ENCODE results near the gene PROB1.
"Not testable (repeated sequence)": the region's sequence is repeated elsewhere in the genome, so short reads cannot be mapped to it uniquely, and the experiment has no call there.

PROB1 gene, protein sequence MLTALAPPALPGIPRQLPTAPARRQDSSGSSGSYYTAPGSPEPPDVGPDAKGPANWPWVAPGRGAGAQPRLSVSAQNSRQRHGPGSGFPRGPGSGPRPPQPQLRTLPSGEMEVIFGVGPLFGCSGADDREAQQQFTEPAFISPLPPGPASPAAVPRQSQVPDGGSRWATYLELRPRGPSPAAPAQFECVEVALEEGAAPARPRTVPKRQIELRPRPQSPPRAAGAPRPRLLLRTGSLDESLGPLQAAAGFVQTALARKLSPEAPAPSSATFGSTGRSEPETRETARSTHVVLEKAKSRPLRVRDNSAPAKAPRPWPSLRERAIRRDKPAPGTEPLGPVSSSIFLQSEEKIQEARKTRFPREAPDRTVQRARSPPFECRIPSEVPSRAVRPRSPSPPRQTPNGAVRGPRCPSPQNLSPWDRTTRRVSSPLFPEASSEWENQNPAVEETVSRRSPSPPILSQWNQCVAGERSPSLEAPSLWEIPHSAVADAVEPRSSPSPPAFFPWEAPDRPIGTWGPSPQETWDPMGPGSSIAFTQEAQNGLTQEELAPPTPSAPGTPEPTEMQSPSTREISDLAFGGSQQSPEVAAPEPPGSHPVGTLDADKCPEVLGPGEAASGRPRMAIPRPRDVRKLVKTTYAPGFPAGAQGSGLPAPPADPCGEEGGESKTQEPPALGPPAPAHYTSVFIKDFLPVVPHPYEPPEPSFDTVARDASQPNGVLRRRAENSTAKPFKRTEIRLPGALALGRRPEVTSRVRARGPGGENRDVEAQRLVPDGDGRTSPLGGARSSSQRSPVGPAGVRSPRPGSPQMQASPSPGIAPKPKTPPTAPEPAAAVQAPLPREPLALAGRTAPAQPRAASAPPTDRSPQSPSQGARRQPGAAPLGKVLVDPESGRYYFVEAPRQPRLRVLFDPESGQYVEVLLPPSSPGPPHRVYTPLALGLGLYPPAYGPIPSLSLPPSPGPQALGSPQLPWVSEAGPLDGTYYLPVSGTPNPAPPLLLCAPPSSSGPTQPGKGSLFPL

DNA sequence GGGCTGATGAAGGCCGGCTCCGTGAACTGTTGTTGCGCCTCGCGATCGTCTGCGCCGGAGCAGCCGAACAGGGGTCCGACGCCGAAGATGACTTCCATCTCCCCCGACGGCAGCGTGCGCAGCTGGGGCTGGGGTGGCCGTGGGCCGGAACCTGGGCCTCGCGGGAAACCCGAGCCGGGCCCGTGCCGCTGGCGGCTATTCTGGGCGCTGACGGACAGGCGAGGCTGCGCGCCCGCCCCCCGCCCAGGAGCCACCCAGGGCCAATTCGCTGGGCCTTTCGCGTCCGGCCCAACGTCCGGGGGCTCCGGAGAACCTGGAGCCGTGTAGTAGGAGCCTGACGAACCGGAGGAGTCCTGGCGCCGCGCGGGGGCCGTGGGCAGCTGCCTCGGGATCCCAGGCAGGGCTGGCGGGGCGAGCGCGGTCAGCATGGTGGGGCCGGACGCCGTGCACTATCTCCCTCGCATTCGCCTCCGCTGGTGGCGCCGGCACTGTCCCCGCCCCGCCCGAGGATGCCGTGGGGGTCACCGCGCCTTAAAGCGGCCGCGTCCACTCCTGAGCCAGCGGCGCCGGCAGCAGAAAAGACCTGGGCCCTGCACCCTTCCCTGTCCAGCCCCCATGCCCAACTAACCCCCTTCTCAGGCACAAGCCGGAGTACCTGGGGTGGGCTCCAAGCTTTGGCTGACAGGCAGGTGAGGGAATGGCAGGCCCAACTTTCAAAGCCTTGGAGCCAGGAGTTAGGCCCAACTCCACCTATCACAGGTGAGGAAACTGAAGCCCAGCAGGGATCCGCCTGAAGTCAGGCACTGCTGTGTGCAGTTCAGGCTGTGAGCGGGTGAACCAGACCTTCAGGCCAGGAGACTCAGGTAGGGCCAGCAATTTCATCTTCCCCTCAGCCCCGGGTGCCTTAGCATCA is at the start of gene PROB1:
Gene PROB1 (minus strand): TSS at position 451 of the 913 bp plus-strand sequence. CDS start 23 bp downstream, at position 428.
- no peak for DNase-seq

- no peak for DNase-seq
Observed at GRCh38 chr5:139443831-139444453, 49.0 kb upstream of the PROB1 start.

DNA sequence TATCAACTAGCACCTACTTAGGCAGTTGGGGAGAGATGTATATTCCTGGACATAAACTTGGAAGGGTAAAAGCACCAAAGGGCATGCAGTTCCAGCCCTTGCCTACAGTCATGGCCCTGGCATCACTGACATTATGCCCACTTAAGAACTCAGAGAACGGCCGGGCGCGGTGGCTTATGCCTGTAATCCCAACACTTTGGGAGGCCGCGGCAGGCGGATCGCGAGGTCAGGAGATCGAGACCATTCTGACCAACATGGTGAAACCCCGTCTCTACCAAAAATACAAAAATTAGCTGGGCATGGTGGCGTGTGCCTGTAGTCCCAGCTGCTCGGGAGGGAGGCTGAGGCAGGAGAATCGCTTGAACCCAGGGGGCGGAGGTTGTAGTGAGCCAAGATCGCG is 45.5 kb upstream of the PROB1 start:
- not testable (repeated sequence) for DNase-seq

DNA sequence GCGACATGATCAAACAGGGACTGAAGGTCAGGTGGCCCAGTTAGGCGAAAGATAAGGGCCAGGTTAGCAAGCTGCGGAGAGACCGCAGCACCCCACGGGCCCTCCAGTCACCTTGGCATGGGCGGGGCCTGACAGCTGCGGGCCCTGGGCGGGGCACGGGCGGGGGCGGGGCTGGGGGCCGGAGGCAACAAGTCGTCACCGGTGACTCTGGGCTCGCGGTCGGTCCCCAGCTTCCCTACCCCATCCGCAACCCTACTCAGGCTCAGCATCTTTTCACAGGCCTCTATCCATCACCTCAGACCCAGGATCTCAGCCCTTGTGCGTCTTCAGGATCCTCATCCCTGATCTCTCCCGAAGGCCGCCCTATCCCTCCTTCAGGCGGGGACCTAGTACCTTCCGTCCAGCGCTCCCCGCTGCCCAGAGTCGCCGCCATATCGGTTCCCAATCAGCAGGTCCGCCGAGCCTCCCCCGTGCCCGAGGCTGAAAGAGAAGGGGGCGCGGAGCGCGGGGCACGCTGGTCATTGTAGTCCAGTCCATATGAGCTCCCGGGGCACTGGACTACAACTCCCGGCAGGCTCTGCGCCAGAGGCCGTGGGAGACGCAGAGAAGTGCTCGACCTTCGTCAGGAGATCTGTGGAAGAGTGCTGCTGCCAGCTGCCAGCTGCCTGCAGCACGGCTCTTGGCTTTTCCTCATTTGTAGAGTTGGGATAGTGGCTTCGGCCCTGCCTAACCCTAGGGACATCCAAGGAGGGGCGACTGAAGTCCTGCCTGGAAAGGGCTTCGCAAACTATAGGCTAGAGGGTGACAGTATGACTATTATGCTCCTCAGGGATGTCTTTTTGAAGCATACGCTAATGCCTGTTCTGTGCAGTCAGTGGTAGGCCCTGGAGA is 44.4 kb upstream of the PROB1 start, which contains the start of gene DNAJC18:
Gene DNAJC18 (minus strand): TSS at position 513 of the 891 bp plus-strand sequence. CDS start 80 bp downstream, at position 433.
- peak; percentile 95 for DNase-seq

DNA sequence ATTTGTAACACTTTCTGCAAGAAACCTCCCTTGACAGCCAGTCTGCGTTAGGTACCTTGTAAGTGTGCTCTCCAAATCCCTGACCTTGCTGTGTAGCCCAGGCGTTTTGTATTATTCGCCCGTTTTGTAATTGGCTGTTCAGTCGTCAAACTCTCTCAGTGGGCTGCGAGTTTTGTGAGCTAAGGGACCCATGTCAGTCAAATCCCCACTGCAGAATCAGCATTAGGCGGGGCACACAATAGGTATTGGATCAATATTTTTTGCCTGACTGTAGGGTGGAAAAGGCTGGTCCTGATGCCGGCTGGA is 43.8 kb upstream of the PROB1 start:
- DNase-seq, result no peak

- DNase-seq, result no peak
Observed at GRCh38 chr5:139435676-139436075, 40.8 kb upstream of the PROB1 start.

GRCh38 chr5:139431706-139432105 is 36.8 kb upstream of the PROB1 start:
- DNase-seq, result no peak

- no peak for DNase-seq
Observed at GRCh38 chr5:139430015-139430414, 35.1 kb upstream of the PROB1 start.

DNA sequence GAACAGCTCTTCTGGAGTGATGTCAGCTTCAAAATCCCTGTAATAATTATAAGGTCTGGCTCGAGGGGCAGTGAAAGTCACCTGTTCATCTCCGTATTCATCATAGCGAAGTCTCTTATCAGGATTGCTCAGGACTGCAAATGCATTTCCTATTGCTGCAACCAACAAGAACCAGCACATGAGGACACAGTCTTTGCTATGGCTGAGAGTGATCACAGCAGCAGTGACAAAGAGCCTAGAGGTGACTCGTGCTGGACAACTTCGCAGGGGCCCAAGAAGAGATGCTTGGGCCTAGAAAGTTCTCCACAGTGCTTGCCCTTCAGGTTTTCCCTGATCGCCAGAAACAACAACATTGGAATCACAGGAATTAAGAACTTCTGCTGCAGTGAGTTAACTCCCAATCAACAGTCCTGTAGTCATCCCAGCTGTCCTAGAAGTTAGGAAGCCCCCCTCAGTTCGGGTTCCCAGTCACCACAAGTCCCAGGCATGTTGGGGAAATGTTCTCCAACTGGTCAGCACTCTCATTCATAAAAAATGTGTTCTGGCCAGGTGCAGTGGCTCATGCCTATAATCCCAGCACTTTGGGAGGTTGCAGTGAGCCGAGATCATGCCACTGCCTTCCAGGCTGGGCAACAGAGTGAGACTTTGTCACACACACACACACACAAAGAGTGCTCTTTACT is 31.4 kb upstream of the PROB1 start:
- no peak for DNase-seq

- no peak for DNase-seq
Observed at GRCh38 chr5:139425497-139425896, 30.6 kb upstream of the PROB1 start.

GRCh38 chr5:139422307-139422893 is 27.5 kb upstream of the PROB1 start:
- peak; percentile 54 for DNase-seq

DNA sequence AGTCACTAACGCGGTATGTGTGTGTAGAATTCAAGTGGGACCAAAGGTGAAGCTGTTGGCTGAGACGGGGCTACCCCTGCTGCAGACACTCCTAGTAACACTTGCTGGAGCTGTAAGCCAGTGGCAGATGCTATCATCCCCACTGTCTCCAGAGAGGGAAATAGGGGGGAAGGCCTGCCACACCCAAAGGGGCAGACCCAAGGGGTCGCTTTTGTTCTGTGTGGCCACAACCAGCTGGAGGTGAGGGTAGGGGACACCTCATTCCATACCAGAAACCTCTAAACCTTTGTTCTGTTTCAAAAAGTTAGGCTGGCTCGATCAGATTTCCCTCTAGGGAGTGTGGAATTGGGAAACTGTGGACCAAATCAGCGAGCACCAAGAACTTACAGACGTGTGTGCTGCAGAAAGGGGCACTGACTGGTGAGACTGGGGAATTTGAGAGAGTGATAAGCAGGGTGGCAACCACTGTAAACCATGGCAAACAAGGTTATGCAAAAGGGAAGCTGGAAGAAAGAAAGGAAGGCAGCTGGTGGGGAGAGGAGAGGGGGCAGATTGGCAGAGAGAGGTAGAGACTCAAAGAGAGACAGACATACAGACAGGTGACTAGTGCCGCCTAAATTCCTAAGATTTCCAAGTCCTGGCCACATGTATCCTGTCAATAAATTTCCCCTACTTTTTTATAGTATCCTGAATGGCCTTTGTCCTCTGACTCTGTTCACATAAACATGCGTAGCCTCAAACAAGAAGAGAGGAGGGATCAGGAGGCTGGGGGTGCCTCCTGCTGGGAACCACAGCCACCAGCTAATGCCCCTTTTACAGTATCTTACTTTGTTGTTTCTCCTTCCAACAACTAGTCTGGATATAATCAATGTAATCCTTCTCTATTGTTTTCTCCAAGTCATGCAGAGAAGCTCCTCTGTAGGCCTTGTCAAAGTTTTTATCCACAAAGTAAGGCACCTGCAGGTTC is 24.6 kb upstream of the PROB1 start:
- no peak for DNase-seq

- DNase-seq, result no peak
Observed at GRCh38 chr5:139418793-139419192, 23.9 kb upstream of the PROB1 start.

GRCh38 chr5:139417214-139417613 is 22.3 kb upstream of the PROB1 start:
- DNase-seq, result no peak

- no peak for DNase-seq
Observed at GRCh38 chr5:139416651-139417050, 21.7 kb upstream of the PROB1 start.

DNA sequence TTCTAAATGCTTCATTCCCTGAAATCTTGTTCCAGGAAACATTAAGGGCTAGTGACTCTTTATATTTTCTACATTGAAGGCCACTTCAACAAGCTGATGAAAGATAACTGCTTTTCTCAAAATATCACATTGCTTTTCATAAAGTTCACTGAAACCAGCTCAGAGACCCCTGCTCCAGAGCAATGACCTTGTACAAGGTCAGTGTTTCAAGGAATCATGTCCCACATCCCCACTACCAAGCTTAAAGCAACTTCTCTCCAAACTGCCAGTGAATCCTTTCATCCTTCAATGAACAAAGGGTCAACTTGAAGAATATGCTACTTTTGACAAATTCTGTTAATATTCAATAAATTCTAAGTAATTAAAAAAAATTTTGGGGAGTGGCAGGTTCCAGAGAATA is 21.0 kb upstream of the PROB1 start:
- no peak for DNase-seq

GRCh38 chr5:139415221-139415861 is 20.4 kb upstream of the PROB1 start:
- DNase-seq, result peak; percentile 63

DNA sequence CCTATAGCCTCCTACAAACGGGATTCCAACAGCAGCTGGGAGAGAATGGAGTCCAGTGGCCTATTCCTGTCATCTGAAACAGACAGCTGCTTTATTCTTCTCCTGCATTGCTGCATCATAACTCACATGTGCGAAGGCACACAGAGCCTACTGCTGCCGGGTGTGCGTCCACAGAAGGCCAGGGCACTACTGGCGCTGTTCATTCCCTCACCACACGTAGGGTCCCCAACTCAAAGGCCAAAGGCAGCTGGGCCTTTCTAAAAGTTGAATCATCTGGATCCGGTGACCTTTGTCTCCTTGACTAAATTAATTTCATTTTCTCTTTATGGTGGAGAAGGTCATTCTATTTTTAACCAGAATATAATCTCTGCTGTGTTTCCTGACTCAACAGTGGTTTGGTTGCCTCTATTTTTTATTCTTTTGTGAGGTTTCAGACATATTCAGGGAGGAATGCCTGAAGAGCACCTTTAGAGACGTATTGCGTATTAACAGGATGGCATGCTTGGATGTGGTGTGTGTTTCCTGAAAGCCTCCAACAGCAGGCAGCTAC is 19.8 kb upstream of the PROB1 start:
- peak; percentile 22 for DNase-seq
